ENCODE measurements around the gene TIMM17B.

TIMM17B gene

GRCh38 chrX:48897625-48898306 lies at the start of gene TIMM17B, which contains the start of gene PQBP1:
Gene TIMM17B (minus strand): TSS chrX:48897768. CDS start chrX:48897749, 19 bp downstream.
Gene PQBP1 (plus strand): TSS chrX:48897930. CDS start chrX:48898510, 580 bp downstream.
- peak; percentile 96 for DNase-seq

DNA sequence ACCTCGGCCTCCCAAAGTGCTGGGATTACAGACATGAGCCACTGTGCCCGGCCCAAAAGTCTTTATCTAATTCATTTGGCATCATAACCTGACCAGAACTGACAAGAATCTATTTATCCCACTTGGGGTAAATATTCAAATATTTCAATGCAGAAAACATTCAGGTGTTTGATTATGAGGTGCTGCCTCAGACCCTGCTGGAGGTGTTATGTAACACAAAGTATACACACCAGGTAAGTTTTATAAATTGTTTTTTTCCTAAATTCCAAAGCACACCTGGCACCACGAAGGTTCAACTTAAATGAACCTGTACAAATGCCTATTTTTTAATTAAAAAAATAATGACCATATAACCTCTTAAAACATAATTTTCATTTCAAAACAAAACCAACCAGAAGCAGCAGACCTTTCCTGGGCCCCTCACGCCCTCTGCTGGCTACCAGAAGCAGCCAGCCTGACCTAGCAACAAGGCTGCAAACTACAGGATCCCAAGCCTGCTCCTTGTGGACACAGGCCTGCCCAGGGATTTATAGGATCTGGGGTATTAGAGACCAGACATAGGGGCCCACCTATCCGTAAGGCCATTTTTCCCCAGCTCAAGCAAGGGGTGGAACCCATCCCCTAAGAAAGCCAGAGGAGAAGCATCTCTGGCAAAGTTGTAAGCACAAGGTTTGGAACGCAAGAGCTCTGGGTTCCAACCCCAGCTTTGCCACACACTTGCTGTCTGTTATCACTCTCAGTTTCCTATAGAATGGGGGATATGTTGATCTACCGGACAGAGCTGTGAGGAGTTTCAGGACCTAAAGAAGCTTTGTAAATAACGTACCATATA lies 48.2 kb upstream of the TIMM17B start:
- peak; percentile 32 for DNase-seq

- no peak for DNase-seq
Observed at GRCh38 chrX:48942895-48943294, 45.3 kb upstream of the TIMM17B start.

GRCh38 chrX:48940404-48940955 lies 42.9 kb upstream of the TIMM17B start:
- no peak for DNase-seq

GRCh38 chrX:48939524-48940228 lies 42.1 kb upstream of the TIMM17B start:
- DNase-seq: no peak

DNA sequence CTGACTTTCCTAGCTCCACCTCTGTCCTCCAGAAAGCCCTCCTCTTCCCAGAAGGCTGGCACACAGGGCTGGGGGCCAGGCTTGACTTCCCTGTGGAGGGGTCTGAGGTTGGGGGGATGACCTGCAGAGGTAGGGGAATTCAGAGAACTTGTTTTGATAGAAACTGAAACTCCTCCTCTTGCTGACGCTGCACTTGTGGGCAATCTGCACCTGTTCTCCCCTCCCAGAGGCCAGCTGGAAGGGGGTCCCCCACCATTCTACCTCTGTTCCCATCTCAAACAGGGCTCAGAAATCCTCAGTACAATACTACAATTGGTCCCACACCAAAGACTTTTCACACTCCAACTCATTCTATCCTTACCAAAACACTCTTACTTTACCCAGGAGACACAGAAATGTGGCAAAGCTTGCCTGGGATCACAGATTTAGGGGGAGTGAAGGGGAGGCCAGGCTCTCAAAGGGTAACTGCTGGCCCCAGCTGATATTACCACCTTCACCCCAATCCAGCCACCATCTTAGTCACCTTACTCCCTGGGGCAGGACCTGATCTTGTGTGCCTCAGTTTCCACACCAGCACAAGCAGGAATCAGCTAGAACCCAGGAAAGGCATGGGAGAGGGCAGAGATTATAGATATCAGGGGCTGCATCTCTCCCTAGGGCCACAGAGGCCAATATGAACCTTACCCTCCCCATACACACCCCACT lies 41.3 kb upstream of the TIMM17B start:
- no peak for DNase-seq

- DNase-seq: peak; percentile 40
Observed at GRCh38 chrX:48937054-48937907, 39.7 kb upstream of the TIMM17B start.

- no peak for DNase-seq
Observed at GRCh38 chrX:48936429-48937053, 39.0 kb upstream of the TIMM17B start.

- DNase-seq: no peak
Observed at GRCh38 chrX:48935301-48935670, 37.7 kb upstream of the TIMM17B start.

DNA sequence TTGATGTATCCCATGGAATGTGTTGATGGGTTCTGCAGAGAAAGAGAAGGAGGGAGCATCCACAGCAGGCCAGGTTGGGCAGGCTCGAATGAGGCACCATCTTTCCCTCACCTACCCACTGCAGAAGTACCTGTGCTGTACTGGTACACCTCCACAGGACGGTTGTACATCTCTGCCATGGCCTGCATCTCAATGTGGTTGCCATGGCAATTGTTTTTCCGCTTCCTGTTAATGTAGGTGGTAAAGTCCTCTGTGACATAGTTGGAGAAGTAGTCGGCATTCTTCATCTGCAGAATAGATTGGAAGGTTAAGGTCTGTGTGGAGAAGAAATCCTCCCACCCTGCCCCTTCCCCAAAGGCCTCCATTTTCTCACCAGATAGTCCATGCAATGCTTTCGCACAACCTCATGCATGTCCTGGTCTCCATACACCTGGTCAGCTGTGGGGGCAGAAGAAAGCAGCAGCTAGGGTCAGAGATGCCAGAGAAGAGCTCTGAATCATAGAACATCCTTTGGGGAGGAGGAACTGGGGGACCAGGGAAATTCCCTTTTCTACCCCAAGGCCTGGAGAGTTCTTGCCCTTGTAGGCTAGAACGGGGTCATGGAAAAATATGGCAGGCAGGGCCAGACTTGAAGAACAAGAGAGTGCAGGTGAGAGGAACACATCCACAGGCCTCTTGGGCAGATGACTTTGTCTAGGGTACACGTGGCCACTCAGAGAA lies 37.2 kb upstream of the TIMM17B start:
- no peak for DNase-seq

GRCh38 chrX:48933757-48934156 lies 36.2 kb upstream of the TIMM17B start:
- no peak for DNase-seq

GRCh38 chrX:48927736-48928382 lies 30.3 kb upstream of the TIMM17B start:
- DNase-seq: no peak

DNA sequence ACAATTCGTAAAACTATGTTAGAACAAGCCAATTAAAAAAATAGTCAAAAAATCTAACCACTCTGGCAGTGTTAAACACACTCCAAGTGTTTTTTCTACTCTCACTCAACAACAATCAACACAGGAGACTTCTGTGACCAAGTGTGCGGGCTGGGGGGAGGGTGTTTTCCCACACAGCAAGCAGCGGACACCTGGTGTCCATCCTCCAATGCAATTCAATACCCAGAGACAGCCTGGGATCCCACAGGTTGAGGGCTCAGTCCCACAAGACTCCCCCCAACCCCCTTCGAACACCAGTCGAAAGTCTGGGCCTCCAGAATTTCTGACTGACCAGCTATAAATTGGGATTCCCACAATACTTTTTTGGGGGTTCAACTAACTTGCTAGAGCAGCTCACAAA lies 29.6 kb upstream of the TIMM17B start:
- DNase-seq: no peak

- DNase-seq: no peak
Observed at GRCh38 chrX:48924270-48924669, 26.7 kb upstream of the TIMM17B start.

GRCh38 chrX:48923771-48924170 lies 26.2 kb upstream of the TIMM17B start:
- DNase-seq: no peak

GRCh38 chrX:48920718-48921104 lies 23.1 kb upstream of the TIMM17B start:
- no peak for DNase-seq

- DNase-seq: no peak
Observed at GRCh38 chrX:48919947-48920717, 22.6 kb upstream of the TIMM17B start.

- no peak for DNase-seq
Observed at GRCh38 chrX:48919360-48919841, 21.8 kb upstream of the TIMM17B start.
